Motor neuron (in vitro differentiated cells): ENCODE results near the gene HMGN4. TPM values are rescaled to one million over a fixed set of nuclear protein-coding genes. Genes with fewer than 3 reads are reported as not detected.

Source experiments
- total RNA-seq, 8 experiments: library from RNA; unstranded; fragments of 300-600 nt; gene quantifications; 2 replicates each; pipeline versions ENCODE4 v1.2.3 to v1.2.4, GENCODE V29; 2022

Gene HMGN4
- total RNA-seq, 8 experiments from 2014 or later = 40.7 to 72.7 (median 55.0) TPM

Other genes starting within 250 kb of the HMGN4 start
- gene BTN3A2, start 173.2 kb upstream of the HMGN4 start, total RNA-seq = 10 to 100 TPM in 4 of 8 experiments, 1 to 10 TPM in 3, under 1 TPM in 1; 0.79 to 82.8 (median 8.6) TPM
- 10 to 100 TPM in 4 of 8 experiments, 1 to 10 TPM in 4; 3.9 to 18.7 (median 8.2) TPM for gene BTN2A2, start 155.3 kb upstream of the HMGN4 start, total RNA-seq
- gene BTN3A1, start 136.1 kb upstream of the HMGN4 start, total RNA-seq = 10 to 100 TPM in 7 of 8 experiments, 1 to 10 TPM in 1; 3.3 to 40.3 (median 15.4) TPM
- gene BTN3A3, start 97.9 kb upstream of the HMGN4 start, total RNA-seq = 10 to 100 TPM in 4 of 8 experiments, 1 to 10 TPM in 2, under 1 TPM in 2; 0.43 to 78.8 (median 8.4) TPM
- gene BTN2A1, start 80.4 kb upstream of the HMGN4 start, total RNA-seq = 10 to 100 TPM in 7 of 8 experiments, 1 to 10 TPM in 1; 10.0 to 23.4 (median 17.6) TPM
- under 1 TPM in 6 of 8 experiments, not detected in 2; 0.09 to 0.76 (median 0.20) TPM for gene BTN1A1, start 38.1 kb upstream of the HMGN4 start, total RNA-seq
- 10 to 100 TPM; 11.7 to 23.1 (median 16.5) TPM for gene ABT1, start 58.6 kb downstream of the HMGN4 start, total RNA-seq
- 10 to 100 TPM; 12.2 to 42.8 (median 33.9) TPM for gene ZNF322, start 121.4 kb downstream of the HMGN4 start, total RNA-seq